ENCODE results near the gene CXCL8. TPM values are rescaled to one million over a fixed set of nuclear protein-coding genes. Genes with fewer than 3 reads are reported as not detected.

CXCL8 gene
- total RNA-seq, 4 donors from 2014 or later = 25.6 TPM; not detected in 3

DNA sequence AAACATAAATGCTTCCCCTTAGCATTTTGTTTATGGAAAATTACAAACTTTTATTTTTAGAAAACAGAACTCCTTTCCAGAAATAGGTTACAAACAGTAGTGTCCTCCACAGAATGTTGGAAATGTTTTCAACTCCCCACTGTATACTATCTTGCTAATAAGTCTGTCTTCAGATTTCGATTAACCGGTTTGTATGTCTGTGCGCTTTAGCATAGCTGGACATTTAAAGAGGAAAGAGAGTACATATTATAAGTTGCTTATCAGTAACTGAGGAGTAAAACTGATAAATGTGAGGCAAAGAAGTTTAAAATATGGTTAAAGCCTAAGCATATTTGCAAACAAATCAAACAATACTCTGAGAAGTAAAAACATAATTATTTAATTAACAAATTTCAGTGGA lies 3.4 kb downstream of the CXCL8 start:
- TF ChIP-seq, protein P1, sequence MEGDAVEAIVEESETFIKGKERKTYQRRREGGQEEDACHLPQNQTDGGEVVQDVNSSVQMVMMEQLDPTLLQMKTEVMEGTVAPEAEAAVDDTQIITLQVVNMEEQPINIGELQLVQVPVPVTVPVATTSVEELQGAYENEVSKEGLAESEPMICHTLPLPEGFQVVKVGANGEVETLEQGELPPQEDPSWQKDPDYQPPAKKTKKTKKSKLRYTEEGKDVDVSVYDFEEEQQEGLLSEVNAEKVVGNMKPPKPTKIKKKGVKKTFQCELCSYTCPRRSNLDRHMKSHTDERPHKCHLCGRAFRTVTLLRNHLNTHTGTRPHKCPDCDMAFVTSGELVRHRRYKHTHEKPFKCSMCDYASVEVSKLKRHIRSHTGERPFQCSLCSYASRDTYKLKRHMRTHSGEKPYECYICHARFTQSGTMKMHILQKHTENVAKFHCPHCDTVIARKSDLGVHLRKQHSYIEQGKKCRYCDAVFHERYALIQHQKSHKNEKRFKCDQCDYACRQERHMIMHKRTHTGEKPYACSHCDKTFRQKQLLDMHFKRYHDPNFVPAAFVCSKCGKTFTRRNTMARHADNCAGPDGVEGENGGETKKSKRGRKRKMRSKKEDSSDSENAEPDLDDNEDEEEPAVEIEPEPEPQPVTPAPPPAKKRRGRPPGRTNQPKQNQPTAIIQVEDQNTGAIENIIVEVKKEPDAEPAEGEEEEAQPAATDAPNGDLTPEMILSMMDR (IDR thresholded peaks at IDR 0.05) = no peak
- TF ChIP-seq POLR2A (IDR thresholded peaks at IDR 0.05) = no peak

DNA sequence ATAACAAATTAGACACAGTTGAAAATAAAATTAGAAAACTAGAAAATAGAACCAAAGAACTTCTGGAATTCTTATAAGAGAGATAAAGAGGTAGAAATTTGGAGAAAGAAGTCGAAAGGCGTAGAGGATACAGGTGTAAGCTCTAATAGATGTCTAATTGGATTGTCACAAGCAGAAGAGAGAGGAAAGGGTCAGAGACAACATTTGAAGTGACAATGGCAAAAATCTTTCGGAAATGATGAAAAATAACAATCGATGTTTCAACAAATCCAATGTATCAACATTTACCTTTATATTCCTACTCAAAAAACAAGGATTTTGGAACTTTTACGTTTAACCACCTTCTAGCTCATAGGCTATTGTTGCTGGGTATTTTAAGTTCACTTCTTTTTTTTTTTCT lies 3.8 kb downstream of the CXCL8 start:
- H3K27me3 ChIP-seq = no peaks in the 10 kb centered on the region
- TF ChIP-seq POLR2A (IDR thresholded peaks at IDR 0.05) = no peak
- TF ChIP-seq, protein P1 (IDR thresholded peaks at IDR 0.05) = no peak
- H3K9me3 ChIP-seq = no peaks in the 10 kb centered on the region

More for the DNA sequence above, 3.4 kb downstream of the CXCL8 start:
- H3K9me3 ChIP-seq = no peaks in the 10 kb centered on the region
- no peaks in the 10 kb centered on the region for H3K36me3 ChIP-seq
- no peaks in the 10 kb centered on the region for H3K27me3 ChIP-seq
- H3K4me3 ChIP-seq = no peak overlapping the region
- H3K27ac ChIP-seq = no peak overlapping the region
- no peaks in the 10 kb centered on the region for H3K4me1 ChIP-seq
- DNase-seq = no peak

DNA sequence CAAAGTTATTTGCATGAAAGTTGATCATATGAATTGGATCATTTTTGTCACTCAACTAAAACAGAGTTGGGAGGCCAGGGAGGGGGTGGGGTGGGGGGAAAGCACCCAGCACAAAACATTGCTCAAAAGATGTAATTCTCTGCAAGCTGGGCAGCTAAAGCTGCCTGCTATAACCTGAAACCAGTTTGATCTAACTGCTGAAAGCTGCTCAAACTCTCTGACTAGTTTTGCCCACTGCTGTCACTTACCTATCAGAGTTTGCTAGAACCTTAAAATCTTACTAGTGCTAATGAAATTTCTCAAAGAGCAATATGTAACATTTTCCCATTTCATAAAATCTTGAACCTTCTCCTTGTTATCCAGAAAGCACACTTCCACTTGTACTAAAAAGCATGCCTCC lies 10.4 kb downstream of the CXCL8 start:
- Histone ChIP-seq H3K27ac (no peak overlapping the region), H3K36me3 (no peaks in the 10 kb centered on the region), H3K4me3 (no peak overlapping the region), H3K27me3 (no peaks in the 10 kb centered on the region), H3K9me3 (no peaks in the 10 kb centered on the region), H3K4me1 (no peaks in the 10 kb centered on the region)
- TF ChIP-seq, protein P1 (IDR thresholded peaks at IDR 0.05) = no peak
- no peak for TF ChIP-seq POLR2A (IDR thresholded peaks at IDR 0.05)
- DNase-seq = no peak

More for the DNA sequence above, 3.8 kb downstream of the CXCL8 start:
- no peak for DNase-seq
- Histone ChIP-seq H3K4me1 (no peaks in the 10 kb centered on the region), H3K4me3 (no peak overlapping the region), H3K27ac (no peak overlapping the region), H3K36me3 (no peaks in the 10 kb centered on the region)

DNA sequence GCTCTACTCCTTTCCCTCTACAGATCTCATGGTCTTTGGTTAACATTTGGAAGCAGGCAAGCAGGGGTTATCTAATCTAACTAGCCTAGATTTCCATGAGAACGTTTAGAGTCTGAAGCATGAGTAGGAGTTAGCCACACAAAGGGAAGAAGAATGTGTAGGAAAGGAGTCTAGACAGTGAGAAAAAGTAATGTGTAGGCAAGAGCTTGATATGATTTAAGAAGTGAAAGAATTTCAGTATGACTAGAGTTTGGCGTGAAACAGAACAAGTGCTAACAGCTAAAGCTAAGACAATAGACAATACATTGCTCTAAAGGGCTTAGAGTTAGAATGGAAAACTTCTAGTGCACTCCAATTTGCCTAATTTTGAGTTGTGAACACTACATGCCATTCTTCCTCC lies 10.8 kb downstream of the CXCL8 start:
- no peaks in the 10 kb centered on the region for H3K4me1 ChIP-seq
- no peak overlapping the region for H3K27ac ChIP-seq
- no peaks in the 10 kb centered on the region for H3K27me3 ChIP-seq
- TF ChIP-seq POLR2A (IDR thresholded peaks at IDR 0.05) = no peak
- TF ChIP-seq, protein P1 (IDR thresholded peaks at IDR 0.05) = no peak
- no peak for DNase-seq
- no peaks in the 10 kb centered on the region for H3K9me3 ChIP-seq
- no peaks in the 10 kb centered on the region for H3K36me3 ChIP-seq
- no peak overlapping the region for H3K4me3 ChIP-seq

DNA sequence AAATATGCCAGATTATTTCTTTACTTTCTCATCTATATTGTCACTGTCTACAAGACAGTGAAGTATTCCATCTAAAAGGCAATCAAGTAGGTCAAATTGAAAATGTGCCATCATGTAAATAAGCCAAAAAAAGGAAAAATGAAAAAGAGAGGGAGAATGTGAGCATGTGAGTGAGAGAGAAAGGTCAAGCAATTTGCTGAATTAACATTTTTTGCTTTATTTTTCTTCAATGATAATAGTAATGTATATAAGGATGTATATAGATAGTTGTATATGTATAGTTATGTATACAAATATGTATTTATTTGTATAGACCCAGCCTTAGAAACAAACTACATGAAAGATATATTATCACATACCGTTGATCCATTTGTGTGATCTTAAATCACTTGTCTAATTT lies 11.5 kb downstream of the CXCL8 start:
- H3K9me3 ChIP-seq = no peaks in the 10 kb centered on the region
- no peak for TF ChIP-seq POLR2A (IDR thresholded peaks at IDR 0.05)
- TF ChIP-seq, protein P1 (IDR thresholded peaks at IDR 0.05) = no peak
- no peak overlapping the region for H3K4me3 ChIP-seq
- no peaks in the 10 kb centered on the region for H3K36me3 ChIP-seq
- no peak for DNase-seq
- H3K27ac ChIP-seq = no peak overlapping the region
- no peaks in the 10 kb centered on the region for H3K27me3 ChIP-seq
- no peaks in the 10 kb centered on the region for H3K4me1 ChIP-seq

DNA sequence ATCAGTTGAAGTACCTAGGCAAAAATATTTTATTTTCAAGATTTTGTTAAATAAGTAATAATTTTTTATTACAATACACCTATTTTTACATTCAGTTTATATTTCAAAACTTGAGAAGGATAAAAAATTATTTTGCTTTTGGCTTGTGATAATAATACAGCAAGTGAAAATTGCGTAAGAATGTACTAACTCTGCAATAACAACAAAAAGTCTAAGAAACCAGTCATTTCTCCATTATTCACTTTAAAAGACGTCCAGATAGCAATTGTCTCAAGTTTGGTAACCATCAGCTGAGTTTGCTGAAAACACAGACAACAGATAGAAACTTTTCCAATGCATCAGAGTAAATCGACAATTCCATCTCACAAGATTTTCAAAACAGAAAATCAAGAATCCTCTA lies 12.1 kb downstream of the CXCL8 start:
- Histone ChIP-seq H3K27ac (no peak overlapping the region), H3K27me3 (no peaks in the 10 kb centered on the region), H3K4me1 (no peaks in the 10 kb centered on the region), H3K9me3 (no peaks in the 10 kb centered on the region), H3K36me3 (no peaks in the 10 kb centered on the region), H3K4me3 (no peak overlapping the region)
- DNase-seq = no peak
- TF ChIP-seq POLR2A (IDR thresholded peaks at IDR 0.05) = no peak
- TF ChIP-seq, protein P1 (IDR thresholded peaks at IDR 0.05) = no peak
